Stimulated activated CD8-positive, alpha-beta memory T cell treated with anti-CD3 and anti-CD28 coated beads, Interleukin-2, amount 100 ng/mL, for 48 hours (primary cell): ENCODE measurements around the gene DMC1.

Source experiments
- DNase-seq, 2 donors: peaks; one replicate each; pipeline ENCODE4 v3.0.0-alpha.2; 2020; ENCODE audit warnings: low read depth in 2 of 2

Gene DMC1

DNA sequence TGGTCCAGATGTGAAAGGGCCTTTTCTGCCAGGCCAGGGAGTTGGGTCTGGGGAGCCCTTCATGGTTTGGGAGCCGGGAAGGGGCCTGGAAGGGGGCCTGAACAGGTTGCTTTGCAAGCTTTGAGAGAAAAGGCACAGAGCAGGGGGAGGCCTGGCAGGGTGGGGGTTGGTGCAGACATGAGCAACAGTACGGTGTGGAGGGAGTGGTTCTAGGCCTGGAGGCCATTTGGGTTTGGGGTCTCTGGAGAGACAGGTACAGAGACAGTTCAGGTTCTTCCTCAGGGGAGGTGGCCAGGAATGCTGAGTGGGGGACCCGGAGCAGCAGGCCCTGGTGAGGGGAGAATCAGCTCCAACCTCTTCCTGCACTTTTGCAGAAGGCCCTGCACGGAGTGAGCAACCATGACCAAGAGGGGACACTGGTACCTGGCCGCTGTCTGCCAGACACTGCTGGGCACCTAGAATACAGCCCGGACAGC, 100.6 kb downstream of the DMC1 start:
- DNase-seq, result no peak
